ENCODE data around the gene FXYD6.

FXYD6 gene

DNA sequence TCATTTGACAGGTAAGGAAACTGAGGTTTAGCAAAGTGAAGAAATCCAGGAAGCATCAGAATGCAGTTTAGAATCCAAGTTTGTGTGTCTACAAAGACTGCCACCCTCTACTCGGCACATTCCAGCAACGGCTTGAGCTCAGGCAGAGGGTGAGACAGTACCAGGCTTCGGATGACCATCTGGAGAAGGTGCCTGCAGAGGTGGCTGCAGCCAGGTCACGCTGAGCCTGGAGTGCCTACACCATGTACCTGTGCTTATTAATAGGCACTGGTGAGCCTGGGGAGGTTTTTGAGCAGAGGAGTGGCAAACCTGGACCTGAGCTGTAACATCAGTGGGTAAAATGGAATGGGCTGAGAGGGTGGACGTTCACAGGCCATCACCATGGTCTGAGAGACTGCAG lies 4.7 kb downstream of the FXYD6 start:
- TF ChIP-seq, protein P1, sequence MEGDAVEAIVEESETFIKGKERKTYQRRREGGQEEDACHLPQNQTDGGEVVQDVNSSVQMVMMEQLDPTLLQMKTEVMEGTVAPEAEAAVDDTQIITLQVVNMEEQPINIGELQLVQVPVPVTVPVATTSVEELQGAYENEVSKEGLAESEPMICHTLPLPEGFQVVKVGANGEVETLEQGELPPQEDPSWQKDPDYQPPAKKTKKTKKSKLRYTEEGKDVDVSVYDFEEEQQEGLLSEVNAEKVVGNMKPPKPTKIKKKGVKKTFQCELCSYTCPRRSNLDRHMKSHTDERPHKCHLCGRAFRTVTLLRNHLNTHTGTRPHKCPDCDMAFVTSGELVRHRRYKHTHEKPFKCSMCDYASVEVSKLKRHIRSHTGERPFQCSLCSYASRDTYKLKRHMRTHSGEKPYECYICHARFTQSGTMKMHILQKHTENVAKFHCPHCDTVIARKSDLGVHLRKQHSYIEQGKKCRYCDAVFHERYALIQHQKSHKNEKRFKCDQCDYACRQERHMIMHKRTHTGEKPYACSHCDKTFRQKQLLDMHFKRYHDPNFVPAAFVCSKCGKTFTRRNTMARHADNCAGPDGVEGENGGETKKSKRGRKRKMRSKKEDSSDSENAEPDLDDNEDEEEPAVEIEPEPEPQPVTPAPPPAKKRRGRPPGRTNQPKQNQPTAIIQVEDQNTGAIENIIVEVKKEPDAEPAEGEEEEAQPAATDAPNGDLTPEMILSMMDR (conservative IDR thresholded peaks at IDR 0.05; ENCODE audit: low read depth), result no peak
- CTCF ChIA-PET, result no interaction called here
- DNase-seq (ENCODE audit: low spot score), result no peak
- POLR2A ChIA-PET (ENCODE audit: low non-redundant PET), result no interaction called here
- no peak overlapping the region for H3K27ac ChIP-seq

DNA sequence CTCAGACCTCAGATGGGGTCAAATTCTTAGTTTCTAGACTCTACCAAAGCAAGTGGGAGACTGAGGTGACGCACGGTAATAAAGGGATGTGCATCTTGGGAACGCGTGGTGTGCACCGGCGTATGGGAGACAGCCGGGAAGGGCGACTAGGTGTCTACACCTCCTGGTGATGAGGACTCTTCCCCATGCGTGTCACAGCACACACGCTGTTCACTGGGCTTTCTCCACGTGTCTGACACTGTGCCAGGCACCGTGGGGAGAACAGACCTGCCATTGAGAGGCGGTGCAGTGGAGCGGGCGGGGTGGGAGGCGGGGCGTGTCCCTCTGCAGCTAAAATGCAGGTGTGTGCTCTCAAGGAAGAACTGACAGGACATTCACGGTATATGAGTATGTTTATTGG lies 5.3 kb downstream of the FXYD6 start:
- H3K27ac ChIP-seq, result no peak overlapping the region
- no peak for DNase-seq (ENCODE audit: low spot score)
- TF ChIP-seq, protein P1 (conservative IDR thresholded peaks at IDR 0.05; ENCODE audit: low read depth), result no peak
- POLR2A ChIA-PET (ENCODE audit: low non-redundant PET), result no interaction called here
- CTCF ChIA-PET, result no interaction called here

DNA sequence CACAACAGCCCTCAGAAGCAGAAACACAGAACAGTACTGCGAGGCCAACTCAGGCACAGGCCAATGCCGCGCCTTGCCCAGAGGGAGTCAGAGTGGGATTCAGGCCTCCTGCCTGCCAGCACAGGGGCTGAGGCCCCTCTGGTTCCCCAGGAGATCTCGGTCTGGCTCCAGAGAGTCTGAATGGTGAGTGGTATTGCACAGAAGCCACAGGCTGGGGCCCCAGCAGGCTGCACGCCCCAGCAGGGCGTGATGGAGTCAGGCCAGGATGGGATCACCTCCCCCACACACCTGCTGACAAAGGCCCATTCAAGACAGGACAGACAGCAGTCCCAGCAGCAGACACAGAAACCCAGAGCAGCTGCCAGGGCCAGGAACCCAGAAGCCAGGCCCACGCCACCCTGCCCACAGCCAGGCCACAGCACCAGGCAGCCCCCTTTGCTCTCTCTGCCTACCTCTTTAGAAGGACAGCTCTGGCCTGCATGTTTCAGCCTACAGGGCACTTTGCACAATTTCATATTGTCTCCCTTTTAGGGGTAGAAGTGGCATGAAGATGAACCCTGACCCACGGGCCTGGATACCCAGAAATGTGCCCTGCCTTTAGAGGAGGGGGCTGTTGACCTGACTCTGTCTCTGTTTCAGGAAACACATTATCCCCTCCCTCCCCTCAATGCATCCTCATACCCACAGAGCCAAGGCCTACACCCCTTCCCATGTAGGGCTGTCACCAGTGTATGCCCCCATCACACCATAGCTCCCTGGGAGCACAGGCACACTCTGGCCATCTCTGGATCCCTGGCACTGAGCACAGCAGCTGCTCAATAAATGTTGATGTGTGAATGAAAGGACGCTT lies 6.1 kb downstream of the FXYD6 start:
- no peak for DNase-seq (ENCODE audit: low spot score)
- H3K27ac ChIP-seq, result no peak overlapping the region
- POLR2A ChIA-PET (ENCODE audit: low non-redundant PET), result no interaction called here
- TF ChIP-seq, protein P1 (conservative IDR thresholded peaks at IDR 0.05; ENCODE audit: low read depth), result no peak
- CTCF ChIA-PET, result no interaction called here

DNA sequence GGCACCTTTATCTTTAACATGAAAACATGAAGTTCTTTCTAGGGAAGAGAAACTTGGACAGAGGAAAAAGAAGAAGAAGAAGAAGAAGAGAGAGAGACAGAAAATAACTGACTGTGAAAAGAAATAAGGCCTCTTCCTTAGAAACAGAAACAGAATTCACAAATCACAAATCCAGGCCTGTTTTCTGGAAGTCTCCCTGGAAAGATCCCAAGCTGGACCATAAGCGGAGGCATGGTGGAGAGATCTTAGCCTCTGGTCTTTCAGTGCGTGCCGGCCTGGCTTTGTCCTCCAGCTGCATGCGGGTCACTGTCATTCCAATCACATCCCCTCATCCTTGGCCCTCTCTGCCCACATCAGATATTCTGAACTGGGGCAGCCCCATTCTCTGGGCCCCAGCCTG lies 6.9 kb downstream of the FXYD6 start:
- TF ChIP-seq, protein P1 (conservative IDR thresholded peaks at IDR 0.05; ENCODE audit: low read depth), result no peak
- POLR2A ChIA-PET (ENCODE audit: low non-redundant PET), result no interaction called here
- no peak for DNase-seq (ENCODE audit: low spot score)
- CTCF ChIA-PET, result no interaction called here
- H3K27ac ChIP-seq, result no peak overlapping the region

DNA sequence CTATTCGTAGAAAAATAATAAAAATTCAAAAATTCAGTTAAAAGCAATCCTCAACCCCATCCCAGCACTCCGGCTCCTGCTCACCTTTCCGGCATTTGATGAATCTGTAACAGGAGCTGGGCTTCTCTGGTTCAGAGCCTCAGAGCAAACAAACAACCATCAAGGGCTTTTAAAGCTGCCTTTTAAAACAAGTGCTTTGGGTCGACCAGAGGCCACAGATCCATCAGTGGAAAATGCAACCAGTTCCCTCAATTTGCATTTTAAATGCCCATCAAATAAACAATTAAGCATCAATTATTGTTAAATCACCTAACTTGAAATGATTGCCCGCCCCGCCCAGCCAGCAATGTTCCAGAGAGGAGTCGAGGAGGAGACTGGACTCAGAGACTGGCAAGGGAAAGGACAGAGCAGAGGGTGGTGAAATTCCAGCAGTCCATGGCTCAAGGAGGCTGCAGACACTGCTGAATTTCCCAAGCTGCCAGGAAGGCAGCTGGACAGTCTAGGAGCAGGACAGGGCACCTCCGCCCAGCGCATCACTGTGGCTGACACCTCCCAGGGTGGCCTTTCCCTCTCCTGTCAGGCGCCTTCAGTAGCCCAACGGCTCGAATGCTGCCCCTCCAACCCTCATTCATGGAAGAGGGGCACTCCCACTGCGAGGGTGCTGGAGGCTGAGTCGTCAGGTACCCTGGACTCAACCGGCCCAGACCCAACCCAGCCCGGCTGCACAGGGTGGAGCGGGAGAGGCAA lies 7.5 kb downstream of the FXYD6 start:
- ChIA-PET CTCF (interaction anchor here (1.0 kb wide), 1 partner anchor 36 kb away, joined by 5 read pairs; no protein-coding TSS in a partner anchor), POLR2A (ENCODE audit: low non-redundant PET) (no interaction called here)
- TF ChIP-seq, protein P1 (conservative IDR thresholded peaks at IDR 0.05; ENCODE audit: low read depth), result no peak
- H3K27ac ChIP-seq, result no peak overlapping the region
- no peak for DNase-seq (ENCODE audit: low spot score)

DNA sequence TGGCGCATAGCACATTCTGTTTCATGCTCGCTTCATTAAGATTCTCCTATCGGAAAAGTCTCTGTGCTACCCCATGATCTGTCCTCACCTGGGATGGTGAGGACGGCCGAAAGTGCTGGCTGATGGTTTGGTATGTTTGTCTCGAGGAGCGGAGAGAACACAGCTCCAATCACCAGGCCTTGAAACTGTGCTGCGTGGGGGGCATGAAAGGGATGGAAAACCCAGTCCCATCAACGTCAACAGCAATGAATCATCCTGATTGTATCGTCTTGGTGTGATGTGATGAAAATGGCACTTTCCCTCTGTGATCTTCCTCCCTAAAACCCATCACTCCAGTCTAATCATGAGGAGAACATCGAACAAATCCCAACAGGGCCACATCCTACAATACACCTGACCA lies 8.4 kb downstream of the FXYD6 start:
- ChIA-PET POLR2A (ENCODE audit: low non-redundant PET) (no interaction called here), CTCF (interaction anchor here (0.6 to 1.0 kb wide), 3 partner anchors 37 to 1775 kb away, joined by 3 to 5 read pairs (median 3); no protein-coding TSS in a partner anchor)
- TF ChIP-seq, protein P1 (conservative IDR thresholded peaks at IDR 0.05; ENCODE audit: low read depth), result no peak
- DNase-seq (ENCODE audit: low spot score), result no peak
- H3K27ac ChIP-seq, result no peak overlapping the region

All from RWPE1 (cell line).